Upper lobe of left lung (tissue), 6 donors: Measurements from ENCODE around the gene KIF5B. TPM values are rescaled to one million over a fixed set of nuclear protein-coding genes. Genes with fewer than 3 reads are reported as not detected.

Experiments
- ATAC-seq, 2 donors: fragments of 200-7000 bp; cut with Tn5 transposase; one replicate each; pipeline ENCODE4 v1.9.1; 2022; ENCODE audit warnings: mild to moderate bottlenecking in 2 of 2, moderate library complexity in 2 of 2; ENCODE audit not compliant: low FRiP score in 2 of 2
- DNase-seq, 2 donors: peaks; one replicate each; pipeline ENCODE4 v3.0.0-alpha.2; 2019 to 2020
- H3K27ac ChIP-seq, 4 donors: fragments of 200-600 bp; sonication (generic); one replicate each; pipeline ENCODE4 v1.5.1; 2016 to 2019
- H3K27me3 ChIP-seq, 4 donors: fragments of 200-600 bp; sonication (generic); one replicate each; pipeline ENCODE4 v1.5.1; 2017 to 2019
- H3K36me3 ChIP-seq, 4 donors: fragments of 200-600 bp; sonication (generic); one replicate each; pipeline ENCODE4 v1.5.1; 2016 to 2019
- H3K4me1 ChIP-seq, 4 donors: fragments of 200-600 bp; sonication (generic); one replicate each; pipeline ENCODE4 v1.5.1; 2018 to 2019
- H3K4me3 ChIP-seq, 4 donors: fragments of 200-600 bp; sonication (generic); one replicate each; pipeline ENCODE4 v1.5.1; 2017 to 2019; ENCODE audit warnings: mild to moderate bottlenecking in 2 of 4, moderate library complexity in 1 of 4
- H3K9me3 ChIP-seq, 4 donors: fragments of 200-600 bp; sonication (generic); one replicate each; pipeline ENCODE4 v1.5.1; 2018 to 2019
- EP300 ChIP-seq, 4 donors: sonication (generic); formaldehyde crosslinking; IDR thresholded peaks; one replicate each; pipeline ENCODE4 v1.5.1; 2017; ENCODE audit warnings: antibody characterized with exemption in 4 of 4, control low read depth in 2 of 4
- POLR2A ChIP-seq, 4 donors: fragments of 450-650 bp; IDR thresholded peaks; one replicate each; pipeline ENCODE4 v1.5.1; 2016 to 2017; ENCODE audit warnings: antibody characterized with exemption in 4 of 4, mild to moderate bottlenecking in 2 of 4
- POLR2AphosphoS5 ChIP-seq, 2 donors: sonication (generic); formaldehyde crosslinking; IDR thresholded peaks; one replicate each; pipeline ENCODE4 v1.5.1; 2017; ENCODE audit warnings: antibody characterized with exemption in 2 of 2
- WGBS, 2 donors: methylation state at CpG; one replicate each; pipeline ENCODE4 v1.1.5; 2017 to 2018; 5-methylcytosine and 5-hydroxymethylcytosine counted together
- total RNA-seq, 6 donors: library from RNA; depleted of rRNA in 4 of 6; stranded (reverse); fragments of >200 nt in 4 of 6; gene quantifications; one replicate each; pipeline versions ENCODE4 v1.1.0 to v1.2.1, GENCODE V29; 2016 to 2021
- TF ChIP-seq, protein P1 (sequence below), 6 experiments: fragments of 450-650 bp in 4 of 6; fragments of 200-600 bp in 2 of 6; sonication (generic) in 2 of 6; IDR thresholded peaks; one replicate each; pipeline ENCODE4 v1.5.1; 2016 to 2019; ENCODE audit warnings: antibody characterized with exemption in 6 of 6
- donor health status: DM: no; HTN: no; CAD: no; lungs with moderate emphysema.
- donor health status: DM: no; HTN: yes; CAD: no; lungs with severe emphysema.

Gene KIF5B
- total RNA-seq, 6 donors from 2014 or later: 59.7 to 170 (median 86.5) TPM

DNA sequence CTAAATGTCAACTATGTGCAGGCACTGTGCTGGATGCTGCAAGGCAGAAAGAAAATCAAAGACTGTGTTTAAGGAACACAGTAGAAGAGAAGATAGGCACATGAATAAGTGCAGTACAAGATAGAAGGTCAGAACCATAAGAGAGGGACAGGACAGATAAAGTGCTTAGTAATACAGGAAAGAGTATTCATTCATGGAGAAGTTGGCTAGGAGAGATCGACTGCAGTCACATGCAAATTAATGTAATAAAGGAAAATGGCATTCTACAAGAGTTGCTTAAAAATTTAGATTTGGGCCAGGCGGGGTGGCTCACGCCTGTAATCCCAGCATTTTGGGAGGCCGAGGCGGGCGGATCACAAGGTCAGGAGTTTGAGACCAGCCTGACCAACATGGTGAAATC lies 24.8 kb downstream of the KIF5B start:
- DNase-seq (no peak), ATAC-seq (no peak)
- 76 to 95% methylated on average over 6 of the region's 6 CpGs for WGBS, 2 donors
- Histone ChIP-seq H3K4me3 (no peak overlapping the region), H3K27me3 (no peaks in the 10 kb centered on the region), H3K9me3 (no peaks in the 10 kb centered on the region), H3K4me1 (no peaks in the 10 kb centered on the region), H3K27ac (no peak overlapping the region), H3K36me3 (peaks cover 47 to 100% (median 74%) of the 10 kb centered on the region in 4 donors)
- TF ChIP-seq, protein P1, sequence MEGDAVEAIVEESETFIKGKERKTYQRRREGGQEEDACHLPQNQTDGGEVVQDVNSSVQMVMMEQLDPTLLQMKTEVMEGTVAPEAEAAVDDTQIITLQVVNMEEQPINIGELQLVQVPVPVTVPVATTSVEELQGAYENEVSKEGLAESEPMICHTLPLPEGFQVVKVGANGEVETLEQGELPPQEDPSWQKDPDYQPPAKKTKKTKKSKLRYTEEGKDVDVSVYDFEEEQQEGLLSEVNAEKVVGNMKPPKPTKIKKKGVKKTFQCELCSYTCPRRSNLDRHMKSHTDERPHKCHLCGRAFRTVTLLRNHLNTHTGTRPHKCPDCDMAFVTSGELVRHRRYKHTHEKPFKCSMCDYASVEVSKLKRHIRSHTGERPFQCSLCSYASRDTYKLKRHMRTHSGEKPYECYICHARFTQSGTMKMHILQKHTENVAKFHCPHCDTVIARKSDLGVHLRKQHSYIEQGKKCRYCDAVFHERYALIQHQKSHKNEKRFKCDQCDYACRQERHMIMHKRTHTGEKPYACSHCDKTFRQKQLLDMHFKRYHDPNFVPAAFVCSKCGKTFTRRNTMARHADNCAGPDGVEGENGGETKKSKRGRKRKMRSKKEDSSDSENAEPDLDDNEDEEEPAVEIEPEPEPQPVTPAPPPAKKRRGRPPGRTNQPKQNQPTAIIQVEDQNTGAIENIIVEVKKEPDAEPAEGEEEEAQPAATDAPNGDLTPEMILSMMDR (IDR thresholded peaks at IDR 0.05): no peak
- TF ChIP-seq POLR2AphosphoS5 (IDR thresholded peaks at IDR 0.05) (no peak), EP300 (IDR thresholded peaks at IDR 0.05) (no peak), POLR2A (IDR thresholded peaks at IDR 0.05) (no peak)

DNA sequence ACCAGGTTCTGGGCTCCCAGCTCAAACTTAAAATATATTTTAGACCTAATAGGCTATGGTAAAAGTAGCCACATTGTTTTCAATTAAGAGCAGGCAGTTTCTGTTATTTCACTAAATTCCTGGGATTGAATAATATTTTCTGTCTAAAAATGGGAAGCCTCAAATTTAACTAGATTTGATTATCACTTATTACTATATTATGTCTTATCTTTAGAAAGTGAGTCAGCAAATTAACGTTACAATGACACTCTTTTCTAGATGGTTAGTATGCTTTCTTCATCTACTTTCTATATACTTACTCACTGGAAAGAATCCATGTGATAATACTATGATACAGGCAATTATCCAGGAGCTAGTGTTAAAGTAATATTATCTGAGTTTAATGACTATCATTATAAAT lies 27.5 kb downstream of the KIF5B start:
- no peak for TF ChIP-seq EP300 (IDR thresholded peaks at IDR 0.05)
- TF ChIP-seq POLR2A (IDR thresholded peaks at IDR 0.05): no peak
- TF ChIP-seq, protein P1 (IDR thresholded peaks at IDR 0.05): no peak
- no peak for TF ChIP-seq POLR2AphosphoS5 (IDR thresholded peaks at IDR 0.05)
- Histone ChIP-seq H3K27me3 (no peaks in the 10 kb centered on the region), H3K4me3 (no peak overlapping the region), H3K9me3 (no peaks in the 10 kb centered on the region), H3K4me1 (no peaks in the 10 kb centered on the region), H3K27ac (no peak overlapping the region), H3K36me3 (peaks cover 27 to 90% (median 59%) of the 10 kb centered on the region in 4 donors)
- DNase-seq: no peak
- 16 to 55% methylated on average over 1 of the region's 1 CpG for WGBS, 2 donors
- no peak for ATAC-seq

DNA sequence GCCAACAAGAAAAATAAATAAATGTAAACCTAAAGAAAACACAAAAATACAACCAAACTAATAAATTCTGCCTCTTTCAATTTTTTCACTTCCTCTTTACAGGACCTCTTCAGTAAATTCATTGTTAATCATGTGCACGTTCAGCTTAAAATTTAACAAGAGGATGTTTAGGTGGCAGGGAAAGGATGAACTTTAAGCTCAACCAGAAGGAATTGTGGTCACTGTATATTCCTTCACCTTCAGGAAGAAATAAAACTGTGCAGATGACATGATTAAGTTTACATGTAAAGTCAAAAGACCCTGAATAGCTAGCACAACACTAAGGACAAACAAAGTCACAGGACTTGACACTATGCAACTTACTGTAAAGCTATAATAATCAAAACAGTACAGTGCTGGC lies 33.0 kb downstream of the KIF5B start:
- 50 to 69% methylated on average over 1 of the region's 1 CpG for WGBS, 2 donors
- no peaks in the 10 kb centered on the region for H3K27me3 ChIP-seq
- H3K4me3 ChIP-seq: no peak overlapping the region
- no peaks in the 10 kb centered on the region for H3K9me3 ChIP-seq
- peaks cover 42 to 90% (median 54%) of the 10 kb centered on the region in 4 donors for H3K36me3 ChIP-seq
- no peak overlapping the region for H3K27ac ChIP-seq
- DNase-seq (no peak), ATAC-seq (no peak)
- TF ChIP-seq EP300 (IDR thresholded peaks at IDR 0.05): no peak
- no peak for TF ChIP-seq POLR2AphosphoS5 (IDR thresholded peaks at IDR 0.05)
- TF ChIP-seq POLR2A (IDR thresholded peaks at IDR 0.05): no peak
- TF ChIP-seq, protein P1 (IDR thresholded peaks at IDR 0.05): no peak
- H3K4me1 ChIP-seq: no peaks in the 10 kb centered on the region

DNA sequence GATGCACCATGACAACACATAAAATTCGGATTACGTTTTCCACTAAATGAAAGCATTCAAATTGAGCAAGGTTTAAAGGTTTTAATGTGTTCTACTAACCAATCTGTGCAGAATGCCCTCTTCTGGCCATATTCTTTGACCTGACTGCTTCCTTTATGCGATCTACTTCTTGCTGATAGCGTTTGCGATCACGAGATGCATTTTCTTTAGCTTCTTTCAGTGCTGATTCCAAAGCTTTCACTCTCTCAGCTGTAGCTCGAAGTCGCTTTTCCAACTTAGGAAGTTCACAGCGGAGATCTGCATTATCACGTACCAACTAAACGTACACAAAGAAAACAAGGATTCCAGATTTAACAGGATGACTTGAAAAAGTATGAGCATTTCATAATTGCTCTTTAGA lies 39.2 kb downstream of the KIF5B start:
- H3K4me3 ChIP-seq: no peak overlapping the region
- 96% methylated on average over 11 of the region's 11 CpGs for WGBS, 2 donors
- no peaks in the 10 kb centered on the region for H3K9me3 ChIP-seq
- H3K27ac ChIP-seq: no peak overlapping the region
- DNase-seq: no peak
- H3K36me3 ChIP-seq: peaks cover 73 to 100% (median 87%) of the 10 kb centered on the region in 4 donors
- H3K4me1 ChIP-seq: no peaks in the 10 kb centered on the region
- H3K27me3 ChIP-seq: no peaks in the 10 kb centered on the region
- TF ChIP-seq POLR2A (IDR thresholded peaks at IDR 0.05) (no peak), POLR2AphosphoS5 (IDR thresholded peaks at IDR 0.05) (no peak), EP300 (IDR thresholded peaks at IDR 0.05) (no peak)
- TF ChIP-seq, protein P1 (IDR thresholded peaks at IDR 0.05): no peak
- ATAC-seq: no peak

DNA sequence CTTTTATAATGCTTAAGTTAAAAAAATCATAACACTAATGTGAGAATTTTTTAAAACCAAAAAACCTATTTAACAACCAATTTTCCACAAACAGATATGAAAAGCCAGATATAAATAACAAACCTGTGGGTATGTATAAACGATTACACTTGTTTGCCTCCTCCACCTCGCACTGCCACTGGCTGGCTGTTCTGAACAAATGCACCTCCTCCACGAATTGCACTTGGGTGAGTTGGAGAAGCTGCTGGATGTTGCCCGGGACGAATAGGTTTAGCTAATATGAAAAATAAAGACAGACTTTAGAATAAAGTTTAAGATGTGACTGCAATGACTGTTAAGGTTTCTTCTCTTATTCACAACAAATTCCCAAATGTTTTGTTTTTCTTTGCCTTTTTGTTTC lies 40.8 kb downstream of the KIF5B start:
- Histone ChIP-seq H3K4me3 (no peak overlapping the region), H3K4me1 (no peaks in the 10 kb centered on the region), H3K27ac (no peak overlapping the region), H3K27me3 (no peaks in the 10 kb centered on the region), H3K9me3 (no peaks in the 10 kb centered on the region), H3K36me3 (peaks cover 62 to 100% (median 78%) of the 10 kb centered on the region in 4 donors)
- DNase-seq (no peak), ATAC-seq (no peak)
- 87 to 90% methylated on average over 5 of the region's 5 CpGs for WGBS, 2 donors
- TF ChIP-seq POLR2AphosphoS5 (IDR thresholded peaks at IDR 0.05) (no peak), EP300 (IDR thresholded peaks at IDR 0.05) (no peak), POLR2A (IDR thresholded peaks at IDR 0.05) (no peak)
- TF ChIP-seq, protein P1 (IDR thresholded peaks at IDR 0.05): no peak
